NB4 (cell line): ENCODE data around the gene SPDYE16.
"Not testable (repeated sequence)": the region's sequence is repeated elsewhere in the genome, so short reads cannot be mapped to it uniquely, and the experiment has no call there.

ENCODE experiments used
- POLR2A ChIP-seq: IDR thresholded peaks from 2 replicates; pipeline ENCODE4 v1.6.1; 2011; ENCODE audit warnings: mild to moderate bottlenecking; ENCODE audit not compliant: insufficient read length; ENCODE audit errors: extremely low read depth
- TF ChIP-seq, protein P1 (sequence below): IDR thresholded peaks from one replicate; pipeline ENCODE4 v1.5.1; 2012; ENCODE audit warnings: low read depth, low read length

DNA sequence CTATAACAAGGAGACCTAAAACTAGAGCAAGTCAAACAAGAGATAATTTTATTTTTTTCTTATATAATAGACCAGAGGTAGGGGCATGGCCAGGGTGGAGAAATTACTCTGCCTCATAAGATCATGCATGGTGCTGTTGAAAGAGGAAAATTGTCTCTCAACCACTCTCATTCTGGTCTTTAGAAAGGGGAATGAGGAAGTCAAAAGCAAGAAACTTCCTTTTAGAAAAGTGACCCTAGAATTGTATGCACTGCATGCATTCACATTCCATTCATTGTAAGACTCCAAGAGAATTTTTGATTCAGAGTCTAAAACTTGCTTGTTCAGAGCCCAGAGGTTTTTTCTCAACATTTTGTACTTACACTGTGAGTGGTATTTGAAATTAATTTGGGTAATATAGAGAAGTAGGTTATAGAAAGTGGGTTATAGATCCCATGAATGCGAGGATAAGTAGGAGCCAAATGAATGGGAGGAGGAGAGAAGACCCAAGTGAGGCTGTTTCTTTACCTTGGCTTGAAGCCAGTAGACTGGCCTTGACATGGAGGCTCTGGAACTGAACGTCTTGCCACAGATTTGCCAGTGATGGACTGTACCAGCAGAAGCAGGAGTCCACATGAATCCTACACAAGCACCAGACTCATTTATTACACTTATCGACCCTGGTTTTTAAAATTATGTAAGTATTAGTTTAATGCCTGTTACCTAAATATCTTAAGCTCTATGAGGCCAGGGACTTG, 33.0 kb upstream of the SPDYE16 start:
- TF ChIP-seq, protein P1, sequence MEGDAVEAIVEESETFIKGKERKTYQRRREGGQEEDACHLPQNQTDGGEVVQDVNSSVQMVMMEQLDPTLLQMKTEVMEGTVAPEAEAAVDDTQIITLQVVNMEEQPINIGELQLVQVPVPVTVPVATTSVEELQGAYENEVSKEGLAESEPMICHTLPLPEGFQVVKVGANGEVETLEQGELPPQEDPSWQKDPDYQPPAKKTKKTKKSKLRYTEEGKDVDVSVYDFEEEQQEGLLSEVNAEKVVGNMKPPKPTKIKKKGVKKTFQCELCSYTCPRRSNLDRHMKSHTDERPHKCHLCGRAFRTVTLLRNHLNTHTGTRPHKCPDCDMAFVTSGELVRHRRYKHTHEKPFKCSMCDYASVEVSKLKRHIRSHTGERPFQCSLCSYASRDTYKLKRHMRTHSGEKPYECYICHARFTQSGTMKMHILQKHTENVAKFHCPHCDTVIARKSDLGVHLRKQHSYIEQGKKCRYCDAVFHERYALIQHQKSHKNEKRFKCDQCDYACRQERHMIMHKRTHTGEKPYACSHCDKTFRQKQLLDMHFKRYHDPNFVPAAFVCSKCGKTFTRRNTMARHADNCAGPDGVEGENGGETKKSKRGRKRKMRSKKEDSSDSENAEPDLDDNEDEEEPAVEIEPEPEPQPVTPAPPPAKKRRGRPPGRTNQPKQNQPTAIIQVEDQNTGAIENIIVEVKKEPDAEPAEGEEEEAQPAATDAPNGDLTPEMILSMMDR, result not testable (repeated sequence)
- TF ChIP-seq POLR2A, result not testable (repeated sequence)
